Measurements from ENCODE around the gene ABCA3.

The ABCA3 gene

DNA sequence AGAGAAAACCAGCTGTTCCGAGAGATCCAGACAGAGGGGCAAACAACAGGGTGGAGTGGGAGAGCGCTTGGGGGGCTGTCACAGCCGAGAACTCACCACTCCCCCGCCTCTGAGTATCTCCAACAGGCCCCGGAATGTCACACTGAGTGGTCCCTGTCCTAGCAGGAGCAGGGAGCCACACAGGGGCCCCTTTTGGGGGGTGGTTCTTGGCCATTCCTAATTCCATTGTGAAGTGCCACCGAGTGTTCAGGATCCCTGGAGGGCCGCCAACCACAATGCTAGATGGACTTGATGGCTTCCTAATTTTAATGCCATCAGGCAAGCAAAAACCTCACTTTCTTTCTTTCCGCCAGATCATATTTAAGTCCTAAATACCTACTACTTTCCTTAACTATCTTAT lies 16.8 kb downstream of the ABCA3 start:
- in situ Hi-C loops (cut with HindIII; ENCODE audit: low sequenced_read_pairs), result no loop called here

DNA sequence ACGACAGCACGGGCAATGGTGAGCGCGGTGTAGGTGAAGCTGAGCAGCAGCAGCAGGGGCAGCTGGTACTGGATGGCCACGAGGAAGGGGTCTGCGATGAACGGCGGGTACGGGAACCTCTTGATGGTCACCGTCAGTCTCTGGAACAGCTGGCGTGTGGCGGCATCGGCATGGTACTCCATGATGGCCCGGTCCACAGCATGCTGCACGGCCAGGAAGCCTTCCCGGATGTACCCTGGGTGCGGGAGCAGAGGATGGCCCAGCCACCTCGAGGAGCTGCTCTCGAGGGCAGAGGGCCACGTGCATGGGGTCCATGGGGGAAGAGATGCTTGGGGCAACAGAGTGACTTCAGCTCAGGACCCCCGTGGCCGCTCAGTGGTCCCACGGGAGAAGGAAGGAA lies 20.9 kb downstream of the ABCA3 start:
- in situ Hi-C loops (cut with HindIII; ENCODE audit: low sequenced_read_pairs), result no loop called here

DNA sequence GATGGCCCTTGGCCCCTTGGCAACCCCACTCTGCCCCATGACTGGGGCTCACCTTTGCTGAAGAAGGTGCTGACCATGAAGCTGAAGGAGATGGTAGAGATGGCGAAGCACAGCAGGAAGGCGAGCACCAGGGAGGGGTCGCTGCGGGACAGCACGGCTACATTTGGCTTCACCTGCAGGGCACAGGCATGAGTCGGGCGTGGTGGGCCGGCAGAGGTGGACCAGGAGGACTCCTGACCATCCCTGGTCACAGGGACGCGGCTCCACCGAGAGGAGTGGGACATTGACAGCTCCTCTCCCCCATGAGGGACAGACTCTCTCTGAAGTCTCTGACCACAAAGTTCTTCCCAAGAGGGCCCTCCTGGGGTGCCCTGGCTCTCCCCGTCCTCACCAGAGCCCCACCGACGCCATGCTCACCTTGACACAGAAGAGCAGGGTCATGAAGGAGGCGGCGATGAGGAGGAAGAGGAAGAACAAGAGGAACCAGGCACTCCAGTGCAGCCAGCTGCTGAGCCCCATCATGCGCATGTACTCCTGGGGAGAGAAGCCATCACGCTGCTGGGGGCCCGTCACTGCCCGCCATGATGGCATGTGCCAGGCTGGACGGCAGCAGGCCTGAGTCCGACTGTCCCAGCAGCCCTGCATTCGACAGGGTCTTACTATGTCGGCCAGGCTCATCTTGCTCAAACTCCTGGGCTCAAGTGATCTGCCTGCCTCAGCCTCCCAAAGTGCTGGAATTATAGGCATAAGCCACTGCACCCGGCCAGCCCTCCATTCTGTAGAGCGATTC lies 23.1 kb downstream of the ABCA3 start:
- in situ Hi-C loops (cut with HindIII; ENCODE audit: low sequenced_read_pairs), result no loop called here

DNA sequence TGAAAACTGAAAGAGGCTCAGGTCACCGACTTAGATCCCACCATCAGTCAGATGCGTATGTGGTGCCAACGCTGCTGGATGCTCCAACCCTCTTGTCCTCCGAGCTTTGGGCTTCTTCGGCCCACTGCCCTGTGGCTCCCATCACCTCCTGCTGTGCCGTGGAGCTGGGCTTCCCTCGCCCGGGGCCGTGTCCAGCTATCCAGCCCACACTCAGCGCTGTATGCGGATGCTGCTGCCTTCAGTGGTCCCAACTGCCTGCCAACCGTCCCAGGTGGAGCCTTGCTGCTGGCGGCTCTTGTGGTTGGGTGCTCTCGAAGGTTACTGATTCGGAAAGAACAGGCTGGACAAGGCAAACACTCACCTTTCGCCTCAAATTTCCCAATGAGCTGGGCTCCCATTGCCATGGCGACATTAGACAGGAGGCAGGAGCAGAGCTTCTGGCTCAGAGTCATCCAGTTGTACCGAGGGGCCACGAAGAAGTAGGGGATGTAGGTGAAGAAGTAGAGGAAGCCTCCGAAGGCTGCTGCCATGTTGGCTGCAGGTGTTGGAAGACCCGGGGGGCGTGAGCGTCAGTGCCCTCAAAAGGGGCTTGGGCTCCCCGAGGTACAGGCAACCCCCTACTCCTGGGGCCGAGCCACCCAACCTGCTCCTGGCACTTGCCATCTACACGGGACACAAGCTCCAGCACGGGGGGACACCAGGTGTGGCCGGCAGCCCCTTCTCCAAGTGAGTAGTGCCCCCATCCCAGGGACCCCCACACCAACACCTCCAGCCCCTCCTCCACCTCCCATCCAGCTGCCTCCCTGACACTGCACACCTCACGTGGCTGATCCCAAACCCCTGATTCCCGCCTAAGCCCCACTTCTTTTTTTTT lies 32.2 kb downstream of the ABCA3 start:
- in situ Hi-C loops (cut with HindIII; ENCODE audit: low sequenced_read_pairs), result no loop called here

DNA sequence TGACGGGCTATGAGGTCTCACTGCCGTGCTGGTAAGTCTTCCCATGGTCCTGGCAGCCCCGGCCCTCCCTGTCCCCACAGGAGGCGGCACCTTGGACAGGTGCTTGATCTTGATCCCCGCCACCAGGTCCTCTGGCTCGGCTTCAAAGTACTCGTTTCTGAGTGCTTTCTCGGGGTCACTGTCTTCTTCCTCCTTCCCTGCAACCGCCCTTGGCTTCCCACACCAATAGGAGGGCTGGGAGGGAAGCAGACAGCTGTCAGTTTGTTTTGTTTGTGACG lies 40.7 kb downstream of the ABCA3 start:
- in situ Hi-C loops (cut with HindIII; ENCODE audit: low sequenced_read_pairs), result no loop called here

DNA sequence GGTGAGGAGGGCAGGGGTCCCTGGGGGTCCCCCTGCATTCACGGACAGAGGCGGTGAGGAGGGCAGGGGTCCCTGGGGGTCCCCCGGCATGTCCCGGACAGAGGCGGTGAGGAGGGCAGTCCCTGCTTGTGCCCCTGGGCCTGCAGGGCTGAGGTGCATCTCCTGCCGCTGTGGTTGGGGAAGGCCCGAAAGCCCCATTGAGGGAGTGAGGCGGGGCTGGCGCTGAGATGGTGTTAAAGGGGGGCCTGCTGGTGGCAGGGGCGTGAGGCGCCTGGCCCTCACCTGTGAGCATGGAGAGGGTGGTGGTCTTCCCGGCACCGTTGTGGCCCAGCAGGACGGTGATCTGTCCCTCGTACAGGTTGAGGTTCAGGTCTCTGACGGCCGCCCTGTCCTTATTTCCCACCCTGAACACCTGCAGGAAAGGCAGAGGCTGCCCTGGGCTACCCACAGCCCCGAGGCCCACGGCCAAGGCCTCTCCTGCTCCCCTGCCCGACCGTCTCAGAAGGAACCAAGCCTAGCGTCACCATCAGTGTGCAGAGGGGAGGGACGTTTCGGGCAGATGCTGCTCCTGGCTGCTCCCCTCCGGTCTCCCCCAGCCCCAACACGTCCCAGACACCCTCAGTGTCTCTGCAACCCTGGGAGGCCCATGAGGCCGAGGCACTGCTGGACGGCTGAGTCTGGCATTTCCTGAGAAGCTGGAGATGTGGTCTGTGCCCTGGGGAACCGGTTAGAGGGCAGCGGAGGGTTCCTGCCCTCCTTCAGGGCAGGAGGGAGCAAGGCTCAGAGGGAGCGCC lies 41.2 kb downstream of the ABCA3 start:
- in situ Hi-C loops (cut with HindIII; ENCODE audit: low sequenced_read_pairs), result no loop called here

DNA sequence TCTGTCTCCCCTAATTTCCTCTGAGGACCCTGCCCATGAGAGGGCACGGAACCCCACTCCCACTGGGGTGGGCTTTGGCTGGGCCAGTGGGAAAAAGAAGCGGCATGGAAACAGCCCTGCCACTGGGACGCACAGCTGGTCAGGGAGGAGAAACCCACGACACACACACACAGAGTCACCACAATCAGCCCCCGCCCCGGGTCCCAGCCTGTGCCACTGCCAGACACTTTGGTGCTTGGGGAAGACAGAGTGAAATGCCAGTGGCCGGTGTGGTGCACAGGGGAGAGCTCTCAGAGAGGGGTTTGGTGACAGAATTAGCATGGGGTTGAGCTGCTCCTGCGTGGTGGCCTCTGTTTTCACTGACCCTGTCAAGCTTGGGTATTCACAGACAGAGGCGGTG lies 41.9 kb downstream of the ABCA3 start:
- in situ Hi-C loops (cut with HindIII; ENCODE audit: low sequenced_read_pairs), result no loop called here

DNA sequence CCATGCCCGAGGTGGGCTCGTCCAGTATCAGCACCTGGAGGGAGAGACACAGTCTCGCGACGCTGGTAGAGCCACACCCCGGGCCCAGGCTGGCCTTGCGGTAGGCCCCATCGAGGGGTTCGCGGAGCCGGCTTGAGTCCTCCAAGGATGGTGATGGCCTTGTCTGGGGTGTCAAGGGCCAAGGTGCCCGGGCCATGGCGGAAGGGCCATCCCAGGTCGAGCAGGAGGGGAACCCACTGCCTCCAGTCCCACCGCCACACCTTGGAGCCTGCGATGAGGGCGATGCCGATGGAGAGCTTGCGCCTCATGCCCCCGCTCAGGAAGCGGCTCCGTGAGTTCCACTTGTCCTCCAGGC lies 43.0 kb downstream of the ABCA3 start:
- in situ Hi-C loops (cut with HindIII; ENCODE audit: low sequenced_read_pairs), result no loop called here

DNA sequence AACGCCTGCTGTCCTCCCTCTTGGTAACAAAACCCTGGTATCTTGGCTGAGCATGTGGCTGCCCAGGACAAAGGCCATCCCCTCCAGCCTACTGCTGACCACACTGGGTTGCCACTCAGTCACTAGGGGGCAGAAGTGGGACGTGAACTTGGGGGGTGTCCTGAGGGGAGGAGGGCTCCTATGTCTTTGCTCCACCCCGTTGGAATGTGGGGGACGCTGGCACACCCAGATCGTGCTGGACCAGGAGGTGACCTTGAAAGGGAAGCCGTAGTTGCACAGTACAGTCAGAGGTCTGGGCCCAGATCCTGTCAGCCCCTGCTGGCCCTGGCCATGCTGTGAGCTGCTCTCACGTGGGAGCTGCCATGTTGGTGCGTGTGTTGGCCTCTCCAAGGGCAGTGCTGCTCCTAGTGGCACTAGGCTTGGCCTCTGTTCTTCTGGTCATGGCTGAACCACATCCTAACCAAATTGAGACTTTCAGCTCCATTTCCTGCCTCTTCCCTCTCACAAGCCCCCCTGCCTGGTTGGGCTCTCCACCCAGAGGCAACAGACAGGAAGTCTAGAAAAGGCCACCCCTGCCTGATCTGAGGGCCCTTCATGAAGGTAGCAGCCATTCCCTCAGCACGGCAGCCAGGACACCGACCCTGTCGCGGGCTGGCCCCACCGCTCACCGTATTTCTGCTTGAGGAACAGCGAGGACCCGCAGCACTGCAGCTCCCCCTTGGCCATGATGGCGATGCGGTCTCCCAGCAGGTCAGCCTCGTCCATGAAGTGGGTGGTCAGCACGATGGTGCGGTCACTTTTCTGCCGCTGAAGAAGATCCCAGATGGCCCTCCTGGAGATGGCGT lies 43.6 kb downstream of the ABCA3 start:
- in situ Hi-C loops (cut with HindIII; ENCODE audit: low sequenced_read_pairs), result no loop called here

DNA sequence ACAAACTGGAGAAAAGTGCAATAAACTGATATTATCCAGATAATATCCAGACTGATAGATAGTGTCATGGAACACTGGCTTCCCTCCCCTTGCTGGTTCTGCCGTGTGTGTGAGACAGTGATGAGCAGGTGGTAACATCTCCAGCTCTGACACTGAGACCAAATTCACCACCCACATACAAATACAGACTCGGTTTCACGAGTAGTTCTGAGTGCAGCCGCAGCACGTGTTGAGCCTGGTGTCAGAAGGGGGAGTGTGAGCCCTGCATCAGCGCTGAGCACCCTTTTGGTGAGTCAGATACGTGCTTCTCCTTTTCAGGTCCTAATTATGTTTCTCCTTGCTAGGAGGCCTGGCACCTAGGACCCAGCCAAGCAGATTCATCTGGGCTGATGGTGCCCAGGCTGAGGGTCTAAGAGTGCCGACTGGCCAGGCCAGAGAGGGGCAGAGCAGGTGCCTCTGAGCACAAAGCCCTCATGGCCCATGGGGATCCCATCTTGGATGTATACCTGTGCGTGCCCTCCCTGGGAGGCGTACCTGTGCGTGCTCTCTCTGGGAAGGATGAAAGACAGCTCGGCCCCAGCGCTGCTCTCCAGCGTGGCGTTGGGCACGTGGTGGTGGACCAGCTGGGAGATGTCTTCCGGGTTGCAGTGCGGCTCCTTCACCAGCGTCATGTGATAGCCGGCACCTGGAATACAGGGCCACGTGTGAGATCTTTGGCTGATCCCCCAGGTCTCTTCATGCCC lies 45.3 kb downstream of the ABCA3 start:
- in situ Hi-C loops (cut with HindIII; ENCODE audit: low sequenced_read_pairs), result no loop called here

DNA sequence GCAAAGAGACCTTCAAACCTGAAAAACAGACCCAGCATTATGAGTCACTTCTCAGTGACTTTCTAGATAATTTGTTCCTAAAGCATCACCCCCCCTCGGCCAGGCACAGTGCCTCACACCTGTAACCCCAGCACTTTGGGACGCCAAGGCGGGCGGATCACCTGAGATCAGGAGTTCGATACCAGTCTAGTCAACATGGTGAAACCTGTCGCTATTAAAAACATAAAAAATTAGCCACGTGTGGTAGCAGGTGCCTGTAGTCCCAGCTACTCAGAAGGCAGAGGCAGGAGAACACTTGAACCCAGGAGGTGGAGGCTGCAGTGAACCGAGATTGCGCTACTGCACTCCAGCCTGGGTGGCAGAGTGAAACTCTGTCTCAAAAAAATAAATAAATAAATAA lies 48.3 kb downstream of the ABCA3 start:
- in situ Hi-C loops (cut with HindIII; ENCODE audit: low sequenced_read_pairs), result loop anchor here (5.0 kb wide), 1 partner anchor 45 kb away; no protein-coding TSS in a partner anchor

DNA sequence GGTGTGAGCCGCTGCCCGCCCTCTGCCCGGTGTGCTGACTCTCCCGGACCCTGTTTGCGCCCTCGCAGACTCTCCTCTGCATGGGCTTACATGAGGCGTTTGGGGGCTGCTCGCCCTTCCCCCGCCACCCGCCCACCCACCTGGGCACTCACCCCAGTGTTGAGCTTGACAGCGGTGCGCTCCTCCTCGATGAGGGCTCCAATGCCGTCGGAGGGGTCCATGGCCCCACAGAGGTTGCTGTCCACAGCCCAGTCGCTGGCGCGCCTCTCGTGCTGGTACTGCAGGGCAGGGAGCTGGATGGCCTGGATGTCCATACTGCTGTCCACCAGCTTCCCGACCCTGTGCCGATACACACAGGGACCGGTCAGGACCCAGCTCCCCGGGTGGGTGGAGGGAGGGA lies 51.2 kb downstream of the ABCA3 start:
- in situ Hi-C loops (cut with HindIII; ENCODE audit: low sequenced_read_pairs), result no loop called here

DNA sequence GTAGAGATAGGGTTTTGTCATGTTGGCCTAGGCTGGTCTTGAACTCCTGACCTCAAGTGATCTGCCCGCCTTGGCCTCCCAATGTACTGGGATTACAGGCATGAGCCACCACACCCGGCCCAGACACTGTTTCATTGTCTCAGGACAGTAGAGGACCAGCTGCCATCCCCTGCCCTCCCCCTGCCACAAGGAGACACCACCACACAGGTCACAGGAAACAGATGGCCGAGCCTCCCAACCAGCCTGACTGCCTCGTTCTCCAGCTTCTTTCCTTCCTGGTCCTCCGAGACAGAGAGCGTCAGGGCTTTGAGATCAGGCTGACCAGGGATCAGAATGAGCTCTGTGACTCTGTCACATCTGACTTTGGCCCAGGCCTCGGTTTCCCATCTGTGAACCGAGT lies 51.8 kb downstream of the ABCA3 start:
- in situ Hi-C loops (cut with HindIII; ENCODE audit: low sequenced_read_pairs), result no loop called here

DNA sequence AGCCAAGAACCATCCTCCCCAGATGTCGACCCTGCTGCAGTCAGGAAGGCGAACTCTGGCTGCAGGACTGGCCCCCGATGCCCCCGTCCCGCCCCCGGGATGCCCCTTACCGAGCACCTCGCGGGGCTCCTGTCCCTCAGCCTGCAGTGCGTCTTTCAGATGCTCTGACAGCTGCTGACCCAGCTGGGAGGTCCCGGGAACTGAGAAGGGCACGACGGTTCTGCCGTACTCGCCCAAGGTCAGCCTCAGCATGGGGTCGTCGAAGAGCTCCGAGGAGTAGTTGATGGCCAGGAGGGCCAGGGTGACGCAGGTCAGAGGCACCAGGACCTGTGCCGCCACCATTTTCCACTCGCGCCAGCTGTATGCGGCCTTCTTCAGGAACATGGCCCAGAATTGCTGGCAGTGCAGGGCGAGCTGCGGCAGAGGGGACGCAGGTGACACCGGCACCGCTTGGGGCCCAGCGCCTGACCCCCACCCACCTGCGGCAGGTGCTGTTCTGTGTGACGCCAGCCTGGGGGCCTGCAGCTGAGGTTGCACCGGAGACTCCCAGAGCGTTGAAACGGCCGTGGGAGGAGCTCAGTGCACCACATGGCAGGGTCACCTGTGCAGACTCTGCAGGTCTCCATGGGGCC lies 52.5 kb downstream of the ABCA3 start:
- in situ Hi-C loops (cut with HindIII; ENCODE audit: low sequenced_read_pairs), result no loop called here

DNA sequence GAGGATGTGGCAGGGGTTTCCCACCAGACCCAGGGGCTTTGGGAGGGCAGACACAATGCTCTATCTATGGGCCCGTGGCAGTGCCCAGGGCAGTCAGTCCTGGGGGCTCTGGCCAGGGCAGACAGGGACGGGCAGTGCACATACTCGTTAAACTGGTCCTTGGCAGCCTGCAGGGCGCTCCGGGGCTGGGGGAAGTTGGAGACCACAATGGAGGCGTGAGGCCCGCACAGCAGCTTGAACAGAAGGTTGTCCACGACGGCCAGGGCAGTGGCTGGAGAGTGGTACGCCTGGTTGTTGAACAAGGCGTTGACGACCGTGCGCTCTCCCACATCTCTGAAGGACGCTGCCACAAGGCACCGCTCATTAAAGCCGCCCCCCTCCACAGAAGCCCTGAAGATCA lies 54.0 kb downstream of the ABCA3 start:
- in situ Hi-C loops (cut with HindIII; ENCODE audit: low sequenced_read_pairs), result no loop called here

DNA sequence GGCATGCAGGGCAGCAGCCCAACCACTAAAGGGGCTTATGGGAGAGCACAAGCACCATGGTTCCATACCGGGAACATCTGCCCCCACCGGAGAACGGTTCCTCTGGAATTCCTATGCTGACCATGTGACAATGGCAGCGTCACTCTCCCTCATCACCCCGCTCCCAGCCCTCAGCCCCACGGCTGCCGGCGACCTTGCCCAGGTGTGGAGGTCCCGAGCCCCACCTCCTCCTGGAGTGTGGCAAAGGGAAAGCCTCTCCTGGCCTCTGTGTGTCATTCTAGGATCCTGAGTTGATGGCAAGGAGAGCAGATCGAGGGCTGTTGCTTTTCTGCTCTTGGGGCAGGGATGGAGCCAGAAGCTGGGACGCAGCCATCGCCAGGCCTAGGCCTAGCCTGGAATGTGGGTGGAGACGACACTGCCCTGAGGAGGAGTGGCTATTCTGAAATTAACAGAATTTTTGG lies 54.8 kb downstream of the ABCA3 start:
- in situ Hi-C loops (cut with HindIII; ENCODE audit: low sequenced_read_pairs), result no loop called here

DNA sequence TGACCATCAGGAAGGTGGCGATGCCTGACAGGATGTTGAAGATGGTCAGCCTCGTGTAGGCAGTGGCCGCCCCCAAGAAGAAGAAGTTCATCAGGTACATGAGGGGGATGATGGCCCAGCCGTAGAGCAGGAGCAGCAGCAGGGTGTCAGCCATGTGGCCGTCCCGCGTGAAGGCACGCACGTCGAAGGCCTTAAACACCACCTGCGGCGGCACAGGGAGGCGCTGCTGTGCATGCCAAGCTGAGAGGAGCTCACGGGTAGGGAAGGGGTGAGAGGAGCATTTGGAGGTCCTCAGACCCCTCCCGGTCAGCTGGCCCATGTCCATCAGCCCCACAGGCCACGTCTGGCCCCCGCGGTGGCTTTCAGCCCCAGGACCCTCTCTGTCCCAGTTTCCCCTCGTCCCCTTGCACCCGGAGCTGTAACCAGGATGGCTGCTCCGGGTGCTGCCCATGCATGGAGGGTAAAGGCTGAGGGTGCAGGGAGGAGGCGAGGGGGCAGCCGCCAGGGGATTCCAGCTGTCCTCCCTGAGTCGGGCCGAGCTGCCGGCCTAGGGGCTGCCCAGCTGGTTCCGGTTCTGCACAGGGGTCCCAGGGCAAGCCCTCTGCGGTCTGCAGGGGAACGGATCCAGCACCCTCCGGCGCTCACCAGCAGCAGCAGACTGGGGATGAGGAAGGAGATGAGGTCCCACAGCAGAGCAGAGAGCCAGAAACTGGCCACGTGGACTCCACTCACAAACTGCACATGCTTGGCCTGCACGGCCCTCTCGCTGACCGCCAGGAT lies 55.5 kb downstream of the ABCA3 start:
- in situ Hi-C loops (cut with HindIII; ENCODE audit: low sequenced_read_pairs), result no loop called here

DNA sequence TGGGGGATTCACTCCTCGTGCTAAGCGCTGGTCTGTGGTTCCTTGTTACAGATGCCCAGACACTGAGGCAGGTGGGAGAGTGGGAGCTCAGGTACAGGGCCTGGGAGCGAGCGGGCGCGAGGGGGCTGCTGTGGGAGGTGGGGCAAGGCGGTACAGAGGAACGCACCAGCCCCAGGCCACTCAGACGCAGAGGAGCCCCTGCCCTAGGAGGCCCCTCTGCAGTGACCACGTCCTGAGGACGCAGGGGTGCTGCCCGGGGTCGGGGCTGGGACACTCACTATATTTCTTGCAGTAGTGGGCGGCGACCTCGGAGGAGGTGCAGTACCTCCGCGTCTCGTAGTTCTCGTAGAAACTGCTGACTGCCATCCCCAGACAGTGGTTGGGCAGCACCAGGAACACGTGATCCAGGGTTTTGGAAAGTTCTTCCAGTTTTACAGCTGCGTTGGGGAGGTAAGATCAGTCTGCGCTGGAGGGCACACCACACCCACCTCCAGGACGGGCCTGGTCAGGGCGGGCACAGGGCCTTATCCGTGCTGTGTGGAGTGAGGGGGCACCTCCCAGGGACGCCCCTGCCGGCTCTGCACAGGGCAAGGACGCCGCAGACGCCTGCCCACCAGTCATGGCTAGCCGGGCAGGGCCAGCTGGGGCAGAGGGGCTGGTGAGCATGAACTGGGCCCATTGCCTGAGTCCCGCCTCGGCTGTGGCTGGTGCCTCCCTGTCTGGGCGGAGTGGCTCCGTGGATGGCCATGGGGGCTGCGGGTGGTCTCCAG lies 56.3 kb downstream of the ABCA3 start:
- in situ Hi-C loops (cut with HindIII; ENCODE audit: low sequenced_read_pairs), result no loop called here
